ENCODE results near the gene SYT12.

The SYT12 gene

DNA sequence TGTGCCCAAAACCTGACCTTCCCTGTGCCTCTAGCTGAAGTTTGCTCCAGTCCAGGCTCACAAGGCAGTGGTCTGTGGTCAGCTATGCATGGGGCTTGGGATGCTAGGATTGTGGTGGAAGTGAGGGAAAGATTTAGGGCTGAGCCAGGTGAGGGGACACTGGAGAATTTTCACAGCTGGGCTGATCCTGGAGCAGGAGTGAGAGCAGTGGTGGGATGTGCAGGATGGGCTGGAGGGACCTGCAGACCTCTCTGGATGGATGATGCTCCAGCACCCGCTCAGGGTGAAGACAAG, 72.2 kb downstream of the SYT12 start:
- Histone ChIP-seq H3K27ac (ENCODE audit: low read length) (no peak overlapping the region), H3K4me1 (ENCODE audit: low read length) (peaks cover 27% of the 10 kb centered on the region), H3K79me2 (ENCODE audit: low read length) (0 out of 2 replicates have a peak, but pooled peaks cover 3% of the 10 kb centered on the region), H3K36me3 (replicated peaks; ENCODE audit: low read depth, low read length) (no peaks in the 10 kb centered on the region), H3K9me3 (ENCODE audit: insufficient read depth, low read length) (no peaks in the 10 kb centered on the region), H3K4me2 (ENCODE audit: low read length) (peak overlapping the region; percentile 71), H3K9ac (ENCODE audit: low read length) (no peak overlapping the region), H3K27me3 (ENCODE audit: low read depth, low read length) (no peaks in the 10 kb centered on the region), H3K4me3 (ENCODE audit: low read length) (peak overlapping the region; percentile 71; the same call in 1 of the 2 replicates), H4K20me1 (ENCODE audit: insufficient read depth, low read length) (no peaks in the 10 kb centered on the region), H2AFZ (ENCODE audit: low read depth, low read length) (no peak overlapping the region)
- TF ChIP-seq EZH2phosphoT487 (IDR thresholded peaks at IDR 0.05; ENCODE audit: low read depth) = no peak
- TF ChIP-seq, protein P1, sequence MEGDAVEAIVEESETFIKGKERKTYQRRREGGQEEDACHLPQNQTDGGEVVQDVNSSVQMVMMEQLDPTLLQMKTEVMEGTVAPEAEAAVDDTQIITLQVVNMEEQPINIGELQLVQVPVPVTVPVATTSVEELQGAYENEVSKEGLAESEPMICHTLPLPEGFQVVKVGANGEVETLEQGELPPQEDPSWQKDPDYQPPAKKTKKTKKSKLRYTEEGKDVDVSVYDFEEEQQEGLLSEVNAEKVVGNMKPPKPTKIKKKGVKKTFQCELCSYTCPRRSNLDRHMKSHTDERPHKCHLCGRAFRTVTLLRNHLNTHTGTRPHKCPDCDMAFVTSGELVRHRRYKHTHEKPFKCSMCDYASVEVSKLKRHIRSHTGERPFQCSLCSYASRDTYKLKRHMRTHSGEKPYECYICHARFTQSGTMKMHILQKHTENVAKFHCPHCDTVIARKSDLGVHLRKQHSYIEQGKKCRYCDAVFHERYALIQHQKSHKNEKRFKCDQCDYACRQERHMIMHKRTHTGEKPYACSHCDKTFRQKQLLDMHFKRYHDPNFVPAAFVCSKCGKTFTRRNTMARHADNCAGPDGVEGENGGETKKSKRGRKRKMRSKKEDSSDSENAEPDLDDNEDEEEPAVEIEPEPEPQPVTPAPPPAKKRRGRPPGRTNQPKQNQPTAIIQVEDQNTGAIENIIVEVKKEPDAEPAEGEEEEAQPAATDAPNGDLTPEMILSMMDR (IDR thresholded peaks at IDR 0.05; ENCODE audit: low read depth, low read length) = no peak

DNA sequence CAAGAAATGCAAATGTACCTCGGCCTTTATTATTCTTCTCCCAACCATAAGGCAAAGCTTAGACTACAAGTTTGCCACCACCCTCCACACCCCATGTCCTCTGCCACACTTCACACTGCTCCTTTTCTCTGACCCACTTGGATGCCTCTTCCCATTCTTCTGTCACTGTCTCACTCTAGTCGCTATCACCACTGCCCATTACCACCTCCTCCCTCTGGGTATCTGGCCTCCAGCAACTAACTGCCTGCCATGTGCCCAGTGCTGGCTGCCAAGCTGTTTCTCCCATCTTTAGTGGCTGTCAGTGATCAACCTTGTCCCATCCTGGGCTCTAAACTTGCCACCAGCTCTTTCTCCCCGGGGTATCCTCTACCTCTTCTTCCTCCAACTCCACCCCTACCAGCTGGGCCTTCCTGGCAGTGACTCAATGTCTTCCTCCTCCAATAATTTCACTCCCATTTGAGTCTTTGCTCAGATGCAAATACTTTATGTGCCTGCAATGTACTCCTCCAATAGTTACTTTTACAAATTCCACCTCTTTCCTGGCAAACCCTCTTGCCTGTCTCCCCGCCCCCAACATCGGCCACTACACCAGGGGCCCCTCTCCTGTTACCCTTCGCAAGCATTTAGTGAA, 76.0 kb downstream of the SYT12 start:
- Histone ChIP-seq H3K27ac (ENCODE audit: low read length) (0 out of 2 replicates have a peak overlapping the region, but pooled peaks have one; percentile 71), H3K79me2 (ENCODE audit: low read length) (no peaks in the 10 kb centered on the region), H3K4me3 (ENCODE audit: low read length) (no peak overlapping the region), H2AFZ (ENCODE audit: low read depth, low read length) (peak overlapping the region; percentile 16), H3K27me3 (ENCODE audit: low read depth, low read length) (no peaks in the 10 kb centered on the region), H3K4me1 (ENCODE audit: low read length) (peaks cover 36% of the 10 kb centered on the region), H3K36me3 (replicated peaks; ENCODE audit: low read depth, low read length) (no peaks in the 10 kb centered on the region), H3K9ac (ENCODE audit: low read length) (no peak overlapping the region), H3K9me3 (ENCODE audit: insufficient read depth, low read length) (no peaks in the 10 kb centered on the region), H4K20me1 (ENCODE audit: insufficient read depth, low read length) (no peaks in the 10 kb centered on the region), H3K4me2 (ENCODE audit: low read length) (0 out of 2 replicates have a peak overlapping the region, but pooled peaks have one; percentile 60)
- TF ChIP-seq, protein P1 (IDR thresholded peaks at IDR 0.05; ENCODE audit: low read depth, low read length) = no peak
- TF ChIP-seq EZH2phosphoT487 (IDR thresholded peaks at IDR 0.05; ENCODE audit: low read depth) = no peak

DNA sequence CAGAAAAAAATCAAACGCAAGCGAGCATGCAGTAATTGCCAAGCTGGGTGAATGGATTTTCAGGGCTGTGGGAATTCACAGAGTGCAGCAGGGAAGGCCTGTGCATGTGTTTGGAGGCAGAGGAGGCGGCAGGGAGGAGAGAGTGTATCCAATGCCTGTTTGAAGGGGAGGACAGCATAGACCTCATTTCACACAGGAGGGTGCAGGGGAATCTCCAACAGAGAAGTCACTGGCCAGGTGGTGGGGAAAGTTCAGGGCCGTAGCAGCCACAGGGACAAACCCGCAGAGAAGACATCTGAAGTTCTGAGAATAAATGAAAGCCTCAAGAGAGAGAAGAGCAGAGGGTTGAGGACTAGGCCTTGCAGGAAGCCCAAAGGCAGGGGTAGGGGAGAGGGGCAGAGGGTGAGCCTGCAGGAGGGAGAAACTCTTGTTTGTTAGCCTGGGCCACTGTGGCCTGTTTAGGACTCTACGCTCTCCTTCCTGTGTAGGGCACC, 76.9 kb downstream of the SYT12 start:
- Histone ChIP-seq H4K20me1 (ENCODE audit: insufficient read depth, low read length) (no peaks in the 10 kb centered on the region), H3K9me3 (ENCODE audit: insufficient read depth, low read length) (no peaks in the 10 kb centered on the region), H2AFZ (ENCODE audit: low read depth, low read length) (peak overlapping the region; percentile 91), H3K36me3 (replicated peaks; ENCODE audit: low read depth, low read length) (no peaks in the 10 kb centered on the region), H3K27ac (ENCODE audit: low read length) (peak overlapping the region; percentile 71), H3K4me3 (ENCODE audit: low read length) (peak overlapping the region; percentile 19; the same call in 1 of the 2 replicates), H3K9ac (ENCODE audit: low read length) (peak overlapping the region; percentile 52; the same call in 1 of the 2 replicates), H3K79me2 (ENCODE audit: low read length) (no peaks in the 10 kb centered on the region), H3K27me3 (ENCODE audit: low read depth, low read length) (no peaks in the 10 kb centered on the region), H3K4me2 (ENCODE audit: low read length) (peak overlapping the region; percentile 60), H3K4me1 (ENCODE audit: low read length) (peaks cover 40% of the 10 kb centered on the region)
- TF ChIP-seq EZH2phosphoT487 (IDR thresholded peaks at IDR 0.05; ENCODE audit: low read depth) = no peak
- TF ChIP-seq, protein P1 (IDR thresholded peaks at IDR 0.05; ENCODE audit: low read depth, low read length) = no peak

Data from OCI-LY3 (cell line).